SK-N-SH treated with all-trans-retinoic acid at 6 μM for 48 hours (cell line): ENCODE measurements around the gene ARMH4.

Experiments used
- ATAC-seq: fragments of 200-7000 bp; cut with Tn5 transposase; 3 replicates; pipeline ENCODE4 v1.9.1; 2020; ENCODE audit warnings: mild to moderate bottlenecking, moderate library complexity
- ARNTL ChIP-seq: fragments of 450-650 bp; formaldehyde crosslinking; IDR thresholded peaks from 2 replicates; pipeline ENCODE4 v1.5.0; 2020; ENCODE audit warnings: low read depth, mild to moderate bottlenecking, moderate library complexity, borderline replicate concordance
- BACH2 ChIP-seq: fragments of 250-450 bp; sonication (Bioruptor Pico); IDR thresholded peaks from 2 replicates; pipeline ENCODE4 v1.9.0; 2021; ENCODE audit warnings: mild to moderate bottlenecking, borderline replicate concordance
- CSDC2 ChIP-seq: fragments of 250-450 bp; sonication (Bioruptor Pico); IDR thresholded peaks from 2 replicates; pipeline ENCODE4 v1.5.0; 2020; ENCODE audit warnings: mild to moderate bottlenecking, moderate library complexity
- ESRRG ChIP-seq: fragments of 250-450 bp; sonication (Bioruptor Pico); IDR thresholded peaks from 2 replicates; pipeline ENCODE4 v1.6.1; 2021; ENCODE audit warnings: mild to moderate bottlenecking
- GLIS3 ChIP-seq: fragments of 250-450 bp; sonication (Bioruptor Pico); IDR thresholded peaks from 2 replicates; pipeline ENCODE4 v1.5.0; 2020; ENCODE audit warnings: mild to moderate bottlenecking, moderate library complexity
- ISL1 ChIP-seq: fragments of 250-450 bp; sonication (Bioruptor Pico); IDR thresholded peaks from 2 replicates; pipeline ENCODE4 v2.1.2; 2022; ENCODE audit warnings: mild to moderate bottlenecking, moderate library complexity
- OSR1 ChIP-seq: fragments of 250-450 bp; sonication (Bioruptor Pico); IDR thresholded peaks from 2 replicates; pipeline ENCODE4 v1.8.0; 2022; ENCODE audit warnings: moderate library complexity, mild to moderate bottlenecking, inconsistent platforms
- PATZ1 ChIP-seq: fragments of 250-450 bp; sonication (Bioruptor Pico); IDR thresholded peaks from 2 replicates; pipeline ENCODE4 v1.8.0; 2020; ENCODE audit warnings: mild to moderate bottlenecking, moderate library complexity, borderline replicate concordance
- POU6F1 ChIP-seq: fragments of 250-450 bp; sonication (Bioruptor Pico); IDR thresholded peaks from 2 replicates; pipeline ENCODE4 v1.8.0; 2021; ENCODE audit warnings: low read depth, mild to moderate bottlenecking, moderate library complexity, borderline replicate concordance
- PPARA ChIP-seq: fragments of 250-450 bp; sonication (Bioruptor Pico); IDR thresholded peaks from 2 replicates; pipeline ENCODE4 v1.5.0; 2020; ENCODE audit warnings: mild to moderate bottlenecking, borderline replicate concordance
- RARB ChIP-seq: fragments of 250-450 bp; sonication (Bioruptor Pico); IDR thresholded peaks from 2 replicates; pipeline ENCODE4 v1.8.0; 2021; ENCODE audit warnings: mild to moderate bottlenecking, moderate library complexity
- SNAI2 ChIP-seq: fragments of 250-450 bp; sonication (Bioruptor Pico); IDR thresholded peaks from 2 replicates; pipeline ENCODE4 v1.5.0; 2020; ENCODE audit warnings: mild to moderate bottlenecking, moderate library complexity
- TCF4 ChIP-seq: fragments of 250-450 bp; sonication (Bioruptor Pico); IDR thresholded peaks from 2 replicates; pipeline ENCODE4 v1.8.0; 2021; ENCODE audit warnings: mild to moderate bottlenecking, moderate library complexity, borderline replicate concordance
- TOX ChIP-seq: fragments of 250-450 bp; sonication (Bioruptor Pico); IDR thresholded peaks from 2 replicates; pipeline ENCODE4 v1.8.0; 2021; ENCODE audit warnings: mild to moderate bottlenecking, moderate library complexity, borderline replicate concordance
- ZFP3 ChIP-seq: fragments of 250-450 bp; sonication (Bioruptor Pico); IDR thresholded peaks from 2 replicates; pipeline ENCODE4 v1.5.0; 2020; ENCODE audit warnings: mild to moderate bottlenecking, moderate library complexity
- ZFP30 ChIP-seq: fragments of 450-650 bp; formaldehyde crosslinking; IDR thresholded peaks from 2 replicates; pipeline ENCODE4 v1.5.0; 2022; ENCODE audit warnings: mild to moderate bottlenecking, moderate library complexity
- ZNF565 ChIP-seq: fragments of 450-650 bp; formaldehyde crosslinking; conservative IDR thresholded peaks from 2 replicates; pipeline ENCODE4 v1.5.0; 2020; ENCODE audit warnings: low read depth, mild to moderate bottlenecking, moderate library complexity
- ZNF70 ChIP-seq: fragments of 450-650 bp; formaldehyde crosslinking; IDR thresholded peaks from 2 replicates; pipeline ENCODE4 v1.5.0; 2020; ENCODE audit warnings: mild to moderate bottlenecking, moderate library complexity
- TF ChIP-seq, protein P1 (sequence below): fragments of 250-450 bp; sonication (Bioruptor Pico); IDR thresholded peaks from 2 replicates; pipeline ENCODE4 v1.5.1; 2021; ENCODE audit warnings: mild to moderate bottlenecking, moderate library complexity
- TF ChIP-seq, protein P2 (sequence below): fragments of 250-450 bp; sonication (Bioruptor Pico); IDR thresholded peaks from 2 replicates; pipeline ENCODE4 v1.5.1; 2020; ENCODE audit warnings: low read depth, mild to moderate bottlenecking, moderate library complexity

The ARMH4 gene

DNA sequence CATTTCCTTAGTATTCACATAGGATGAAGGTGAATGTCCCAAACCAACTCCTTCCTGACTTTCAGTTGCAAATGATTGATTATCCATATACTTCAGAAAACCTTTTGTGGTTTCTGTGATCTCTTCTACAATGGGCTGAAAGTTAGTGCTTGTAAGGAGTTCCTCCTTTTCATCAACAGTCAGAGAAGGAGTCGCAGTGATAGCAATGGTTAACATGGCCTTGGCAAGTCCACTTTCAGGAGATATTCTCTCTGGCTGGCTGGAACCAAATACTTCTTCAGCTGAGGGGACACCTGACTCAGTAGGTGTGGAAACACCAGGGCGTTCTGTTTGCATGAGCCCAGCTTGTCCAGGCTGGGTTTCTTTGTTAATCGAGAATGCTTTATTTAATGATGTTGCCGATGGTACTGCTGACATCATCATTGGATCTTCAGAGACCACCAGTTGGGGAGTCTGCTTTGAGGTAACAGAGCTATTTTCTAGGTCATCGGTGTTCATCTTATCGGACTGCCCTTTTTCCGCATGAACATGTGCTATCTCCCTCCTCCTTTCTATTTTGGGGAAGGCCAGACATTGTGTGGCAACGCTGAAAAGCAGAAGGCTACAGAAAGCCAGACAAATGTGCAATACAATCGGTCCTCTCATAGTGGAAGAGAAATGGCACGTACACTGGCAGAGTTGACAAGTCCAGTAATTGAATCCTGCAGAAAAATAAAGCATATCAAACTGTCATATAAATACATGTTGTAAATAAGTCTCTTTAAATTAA, 13.1 kb downstream of the ARMH4 start:
- no peak for ATAC-seq
- TF ChIP-seq RARB (CRISPR knock-in tag): no peak
- TF ChIP-seq CSDC2 (CRISPR knock-in tag): no peak
- TF ChIP-seq PPARA (CRISPR knock-in tag): no peak
- TF ChIP-seq ARNTL (CRISPR knock-in tag): no peak
- no peak for TF ChIP-seq POU6F1 (CRISPR knock-in tag)
- no peak for TF ChIP-seq TOX
- TF ChIP-seq, protein P1, sequence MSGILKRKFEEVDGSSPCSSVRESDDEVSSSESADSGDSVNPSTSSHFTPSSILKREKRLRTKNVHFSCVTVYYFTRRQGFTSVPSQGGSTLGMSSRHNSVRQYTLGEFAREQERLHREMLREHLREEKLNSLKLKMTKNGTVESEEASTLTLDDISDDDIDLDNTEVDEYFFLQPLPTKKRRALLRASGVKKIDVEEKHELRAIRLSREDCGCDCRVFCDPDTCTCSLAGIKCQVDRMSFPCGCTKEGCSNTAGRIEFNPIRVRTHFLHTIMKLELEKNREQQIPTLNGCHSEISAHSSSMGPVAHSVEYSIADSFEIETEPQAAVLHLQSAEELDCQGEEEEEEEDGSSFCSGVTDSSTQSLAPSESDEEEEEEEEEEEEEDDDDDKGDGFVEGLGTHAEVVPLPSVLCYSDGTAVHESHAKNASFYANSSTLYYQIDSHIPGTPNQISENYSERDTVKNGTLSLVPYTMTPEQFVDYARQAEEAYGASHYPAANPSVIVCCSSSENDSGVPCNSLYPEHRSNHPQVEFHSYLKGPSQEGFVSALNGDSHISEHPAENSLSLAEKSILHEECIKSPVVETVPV: no peak
- TF ChIP-seq ISL1 (CRISPR knock-in tag): no peak
- no peak for TF ChIP-seq TCF4 (CRISPR knock-in tag)
- no peak for TF ChIP-seq ZNF70 (CRISPR knock-in tag)
- no peak for TF ChIP-seq ZFP3
- no peak for TF ChIP-seq PATZ1 (CRISPR knock-in tag)
- no peak for TF ChIP-seq GLIS3 (CRISPR knock-in tag)
- no peak for TF ChIP-seq SNAI2 (CRISPR knock-in tag)
- no peak for TF ChIP-seq ESRRG (CRISPR knock-in tag)

DNA sequence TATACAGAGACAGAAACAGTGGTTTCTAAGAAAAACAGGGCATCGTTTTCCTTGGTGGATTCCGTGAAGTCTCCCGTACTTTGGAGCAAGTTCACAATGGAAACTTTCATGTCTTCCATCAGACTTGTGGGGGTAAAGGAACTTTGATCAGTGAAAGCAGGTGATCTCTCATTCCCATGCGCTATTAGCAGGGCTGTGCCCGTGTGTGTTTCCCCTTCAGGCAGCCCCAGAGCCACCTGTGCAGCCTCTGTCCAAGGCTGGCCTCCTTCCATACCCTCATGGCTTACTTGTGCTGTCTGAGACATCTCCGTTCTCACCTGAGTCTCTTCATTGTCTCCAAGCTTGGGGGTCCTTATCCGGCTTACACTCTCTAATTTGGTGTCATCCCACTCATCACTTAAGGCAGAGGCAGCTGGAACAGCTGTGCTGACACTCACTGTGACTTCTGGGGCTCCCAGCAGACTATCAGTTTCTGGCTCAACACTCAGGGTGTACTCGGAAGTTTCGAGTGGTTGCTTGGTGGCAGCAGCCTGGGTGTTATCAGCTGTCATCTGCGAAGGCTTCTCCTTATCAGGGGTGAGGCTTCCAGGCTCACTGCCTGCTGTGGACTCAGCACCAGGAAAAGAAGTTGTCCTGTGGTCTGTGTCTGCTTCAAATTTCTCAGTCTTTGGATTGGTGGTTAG, 13.8 kb downstream of the ARMH4 start:
- TF ChIP-seq PATZ1 (CRISPR knock-in tag) (no peak), RARB (CRISPR knock-in tag) (no peak), BACH2 (CRISPR knock-in tag) (no peak), TOX (no peak), PPARA (CRISPR knock-in tag) (no peak), ZNF565 (no peak), SNAI2 (CRISPR knock-in tag) (no peak), ARNTL (CRISPR knock-in tag) (no peak), ISL1 (CRISPR knock-in tag) (no peak), ESRRG (CRISPR knock-in tag) (no peak), OSR1 (no peak), ZFP30 (CRISPR knock-in tag) (no peak)
- TF ChIP-seq, protein P1: no peak
- TF ChIP-seq, protein P2, sequence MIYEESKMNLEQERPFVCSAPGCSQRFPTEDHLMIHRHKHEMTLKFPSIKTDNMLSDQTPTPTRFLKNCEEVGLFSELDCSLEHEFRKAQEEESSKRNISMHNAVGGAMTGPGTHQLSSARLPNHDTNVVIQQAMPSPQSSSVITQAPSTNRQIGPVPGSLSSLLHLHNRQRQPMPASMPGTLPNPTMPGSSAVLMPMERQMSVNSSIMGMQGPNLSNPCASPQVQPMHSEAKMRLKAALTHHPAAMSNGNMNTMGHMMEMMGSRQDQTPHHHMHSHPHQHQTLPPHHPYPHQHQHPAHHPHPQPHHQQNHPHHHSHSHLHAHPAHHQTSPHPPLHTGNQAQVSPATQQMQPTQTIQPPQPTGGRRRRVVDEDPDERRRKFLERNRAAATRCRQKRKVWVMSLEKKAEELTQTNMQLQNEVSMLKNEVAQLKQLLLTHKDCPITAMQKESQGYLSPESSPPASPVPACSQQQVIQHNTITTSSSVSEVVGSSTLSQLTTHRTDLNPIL (CRISPR knock-in tag): no peak
- no peak for ATAC-seq
